Cardiac fibroblast (primary cell): ENCODE data around the gene CELF1.
A peak's percentile ranks its signal among the peaks of the same experiment; 100 is the strongest.
"Not testable (repeated sequence)": the region's sequence is repeated elsewhere in the genome, so short reads cannot be mapped to it uniquely, and the experiment has no call there.

ENCODE experiments used
- DNase-seq, 2 donors: peaks; one replicate each; pipeline versions ENCODE4 v3.0.0 to v3.0.0-alpha.2; 2010; ENCODE audit warnings: low read depth in 2 of 2
- H3K4me3 ChIP-seq, 2 donors: replicated peaks in 1 of 2; 1 replicate in 1 of 2; 2 replicates in 1 of 2; pipeline ENCODE4 v1.5.1; 2011; ENCODE audit warnings: low read depth in 2 of 2, low read length in 2 of 2, mild to moderate bottlenecking in 2 of 2, moderate library complexity in 1 of 2
- TF ChIP-seq, protein P1 (sequence below): IDR thresholded peaks from one replicate; pipeline ENCODE4 v1.5.1; 2011; ENCODE audit warnings: low read depth, mild to moderate bottlenecking, low read length, inconsistent platforms

CELF1 gene

GRCh38 chr11:47553406-47553743 is 443 bp upstream of the CELF1 start:
- DNase-seq = peak in 1 of 2 donors; percentile 55
- peak overlapping the region; percentile 43 to 52 for H3K4me3 ChIP-seq
- TF ChIP-seq, protein P1, sequence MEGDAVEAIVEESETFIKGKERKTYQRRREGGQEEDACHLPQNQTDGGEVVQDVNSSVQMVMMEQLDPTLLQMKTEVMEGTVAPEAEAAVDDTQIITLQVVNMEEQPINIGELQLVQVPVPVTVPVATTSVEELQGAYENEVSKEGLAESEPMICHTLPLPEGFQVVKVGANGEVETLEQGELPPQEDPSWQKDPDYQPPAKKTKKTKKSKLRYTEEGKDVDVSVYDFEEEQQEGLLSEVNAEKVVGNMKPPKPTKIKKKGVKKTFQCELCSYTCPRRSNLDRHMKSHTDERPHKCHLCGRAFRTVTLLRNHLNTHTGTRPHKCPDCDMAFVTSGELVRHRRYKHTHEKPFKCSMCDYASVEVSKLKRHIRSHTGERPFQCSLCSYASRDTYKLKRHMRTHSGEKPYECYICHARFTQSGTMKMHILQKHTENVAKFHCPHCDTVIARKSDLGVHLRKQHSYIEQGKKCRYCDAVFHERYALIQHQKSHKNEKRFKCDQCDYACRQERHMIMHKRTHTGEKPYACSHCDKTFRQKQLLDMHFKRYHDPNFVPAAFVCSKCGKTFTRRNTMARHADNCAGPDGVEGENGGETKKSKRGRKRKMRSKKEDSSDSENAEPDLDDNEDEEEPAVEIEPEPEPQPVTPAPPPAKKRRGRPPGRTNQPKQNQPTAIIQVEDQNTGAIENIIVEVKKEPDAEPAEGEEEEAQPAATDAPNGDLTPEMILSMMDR = no peak

GRCh38 chr11:47552056-47552565 is 821 bp downstream of the CELF1 start:
- TF ChIP-seq, protein P1 = no peak
- DNase-seq = peak; percentile 51 to 60

DNA sequence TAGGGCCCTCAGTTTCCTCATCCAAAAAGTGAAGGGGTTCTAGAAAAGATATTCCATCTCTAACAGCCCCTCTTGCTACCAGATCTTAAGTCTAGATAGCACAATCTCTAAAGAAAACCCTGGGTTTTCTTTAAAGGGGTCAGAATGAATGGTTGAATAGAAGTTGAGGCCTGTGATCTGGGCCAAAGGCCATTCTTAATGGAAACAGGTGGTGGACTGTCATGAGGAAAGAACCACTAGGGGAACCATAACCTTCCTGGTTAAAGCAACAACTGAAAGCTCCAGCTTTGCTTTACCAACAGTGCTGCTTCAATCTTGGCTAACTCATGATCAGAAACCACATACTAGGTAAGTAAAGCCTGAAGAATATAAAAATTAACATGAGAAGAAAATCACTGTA is 1.8 kb downstream of the CELF1 start:
- H3K4me3 ChIP-seq = peak overlapping the region in 1 of 2 donors; percentile 97
- TF ChIP-seq, protein P1 = peak; percentile 40
- DNase-seq = peak in 1 of 2 donors; percentile 44

More at GRCh38 chr11:47552056-47552565, 821 bp downstream of the CELF1 start:
- H3K4me3 ChIP-seq = peak overlapping the region; percentile 97 to 98

DNA sequence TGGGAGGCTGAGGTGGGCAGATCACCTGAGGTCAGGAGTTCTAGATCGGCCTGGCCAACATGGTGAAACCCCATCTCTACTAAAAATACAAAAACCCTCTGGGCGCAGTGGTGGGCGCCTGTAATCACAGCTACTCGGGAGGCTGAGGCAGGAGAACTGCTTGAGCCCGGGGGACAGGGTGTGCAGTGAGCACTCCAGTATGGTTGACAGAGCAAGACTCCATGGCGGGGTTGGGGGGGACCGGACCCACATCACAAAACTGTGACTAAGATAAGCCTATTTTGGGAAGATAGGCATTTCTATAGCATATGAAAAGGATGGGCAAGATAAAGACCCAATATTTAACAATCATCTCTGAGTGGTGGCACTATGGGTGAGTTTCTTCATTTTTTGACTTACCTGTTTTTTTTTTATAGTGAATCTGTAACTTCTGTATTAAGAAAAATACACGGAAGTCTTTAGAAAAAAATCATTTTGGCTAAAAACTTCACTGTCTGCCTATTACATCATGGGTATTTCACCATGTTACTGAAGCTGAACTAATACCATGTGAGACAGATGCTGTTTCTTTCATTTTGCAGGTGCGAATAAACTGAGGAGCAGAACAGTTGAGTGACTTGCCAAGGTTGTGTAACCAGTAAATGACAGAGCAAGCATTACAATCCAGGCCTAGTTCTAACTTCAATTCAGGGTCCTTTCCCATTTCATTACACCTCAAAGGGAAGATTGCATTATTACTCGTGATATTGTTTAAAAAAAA is 2.5 kb downstream of the CELF1 start:
- H3K4me3 ChIP-seq = no peak overlapping the region
- TF ChIP-seq, protein P1 = no peak
- DNase-seq = peak in 1 of 2 donors; percentile 48

DNA sequence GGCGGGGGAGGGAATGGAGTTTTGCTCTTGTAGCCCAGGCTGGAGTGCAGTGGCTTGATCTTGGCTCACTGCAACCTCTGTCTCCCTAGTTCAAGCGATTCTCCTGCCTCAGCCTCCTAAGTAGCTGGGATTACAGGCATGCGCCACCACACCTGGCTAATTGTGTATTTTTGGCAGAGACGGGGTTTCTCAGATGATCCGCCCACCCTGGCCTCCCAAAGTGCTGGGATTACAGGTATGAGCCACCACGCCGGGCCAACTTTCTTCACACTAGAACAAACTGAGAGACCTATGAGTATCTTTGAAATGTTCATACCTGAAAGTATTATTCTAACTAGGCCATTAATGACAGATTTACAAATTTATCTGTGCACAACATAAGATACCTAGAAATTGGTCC is 6.7 kb downstream of the CELF1 start:
- not testable (repeated sequence) for H3K4me3 ChIP-seq, DNase-seq

DNA sequence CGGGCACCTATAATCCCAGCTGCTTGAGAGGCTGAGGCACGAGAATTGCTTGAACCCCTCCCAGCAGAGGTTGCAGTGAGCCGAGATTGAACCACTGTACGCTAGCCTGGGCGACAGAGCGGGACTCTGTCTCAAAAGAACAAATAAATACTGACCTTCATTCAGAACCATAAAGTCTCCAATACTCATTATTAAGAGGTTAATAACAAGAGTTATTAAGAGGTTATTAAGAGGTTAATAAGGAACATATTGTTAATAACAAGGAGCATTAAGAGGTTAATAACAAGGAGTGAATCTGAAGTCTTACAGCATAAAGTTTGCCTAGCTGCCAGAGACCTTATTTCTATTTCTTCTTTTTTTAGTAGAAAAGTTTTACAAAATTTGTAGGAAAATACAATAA is 7.6 kb downstream of the CELF1 start:
- no peak for DNase-seq
- TF ChIP-seq, protein P1 = no peak
- no peak overlapping the region for H3K4me3 ChIP-seq

DNA sequence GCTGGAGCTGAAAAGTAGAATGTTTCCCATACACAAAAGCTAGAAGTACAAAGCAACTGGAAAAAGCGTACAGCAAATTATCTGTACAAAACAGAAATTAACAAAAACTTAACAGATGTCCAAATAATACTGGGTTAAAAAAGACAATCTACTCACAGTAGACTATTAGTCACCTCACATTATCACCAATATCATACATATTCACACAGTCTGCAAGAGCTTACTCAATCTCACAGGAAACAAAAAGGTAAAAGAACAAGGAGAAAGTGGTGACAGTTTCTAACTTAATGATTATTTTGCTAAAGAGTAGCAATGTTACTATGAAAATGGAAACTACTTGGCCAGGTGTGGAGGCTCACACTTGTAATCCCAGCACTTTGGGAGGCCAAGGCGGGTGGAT is 11.9 kb downstream of the CELF1 start:
- DNase-seq = no peak
- TF ChIP-seq, protein P1 = no peak
- H3K4me3 ChIP-seq = no peak overlapping the region
